Endodermal cell (in vitro differentiated cells): ENCODE measurements around the gene OR6C4. TPM values are rescaled to one million over a fixed set of nuclear protein-coding genes. Genes with fewer than 3 reads are reported as not detected.
"Not testable (repeated sequence)": the region's sequence is repeated elsewhere in the genome, so short reads cannot be mapped to it uniquely, and the experiment has no call there.

Experiments
- DNase-seq: peaks from one replicate; pipeline ENCODE4 v3.0.0-alpha.2; 2017
- H3K27ac ChIP-seq: 2 replicates; pipeline ENCODE4 v1.5.1; 2013; ENCODE audit warnings: mild to moderate bottlenecking, low read depth, low read length, moderate library complexity
- H3K27me3 ChIP-seq: 2 replicates; pipeline ENCODE4 v1.6.1; 2013; ENCODE audit warnings: mild to moderate bottlenecking, low read length, moderate library complexity; ENCODE audit not compliant: insufficient read depth, control insufficient read depth, poor library complexity, severe bottlenecking
- H3K36me3 ChIP-seq: 2 replicates; pipeline ENCODE4 v1.7.0; 2013; ENCODE audit warnings: mild to moderate bottlenecking, low read length, moderate library complexity; ENCODE audit not compliant: control insufficient read depth, insufficient read depth
- H3K4me1 ChIP-seq: one replicate; pipeline ENCODE4 v1.7.0; 2013; ENCODE audit warnings: low read length; ENCODE audit not compliant: control insufficient read depth, insufficient read depth
- H3K4me3 ChIP-seq: 2 replicates; pipeline ENCODE4 v1.5.1; 2013; ENCODE audit warnings: mild to moderate bottlenecking, low read length, moderate library complexity
- H3K9ac ChIP-seq: 2 replicates; pipeline ENCODE4 v1.6.1; 2013; ENCODE audit warnings: mild to moderate bottlenecking, low read length, moderate library complexity; ENCODE audit not compliant: poor library complexity, severe bottlenecking; ENCODE audit errors: extremely low read depth
- H3K9me3 ChIP-seq: 2 replicates; pipeline ENCODE4 v1.6.1; 2013; ENCODE audit warnings: mild to moderate bottlenecking, low read length, moderate library complexity; ENCODE audit not compliant: control insufficient read depth
- H3K27ac Mint-ChIP-seq: 2 replicates; pipeline ENCODE4 v1.8.0; 2020; ENCODE audit warnings: mixed read lengths
- H3K27me3 Mint-ChIP-seq: 2 replicates; pipeline ENCODE4 v1.8.0; 2021; ENCODE audit warnings: mild to moderate bottlenecking, mixed read lengths; ENCODE audit not compliant: insufficient read depth
- H3K36me3 Mint-ChIP-seq: 2 replicates; pipeline ENCODE4 v1.8.0; 2020; ENCODE audit warnings: low read depth, mixed read lengths
- H3K4me1 Mint-ChIP-seq: 2 replicates; pipeline ENCODE4 v1.8.0; 2020; ENCODE audit warnings: mixed read lengths
- H3K4me3 Mint-ChIP-seq: 2 replicates; pipeline ENCODE4 v1.8.0; 2020; ENCODE audit warnings: mild to moderate bottlenecking, moderate library complexity, mixed read lengths
- H3K9me3 Mint-ChIP-seq: 2 replicates; pipeline ENCODE4 v1.8.0; 2020; ENCODE audit warnings: mild to moderate bottlenecking, mixed read lengths
- WGBS, 2 experiments: methylation state at CpG; one replicate each; pipeline versions ENCODE4 v1.1.5 to v1.1.7; 2013; ENCODE audit warnings: missing lambda C conversion rate in 2 of 2, mixed read lengths in 1 of 2; ENCODE audit not compliant: insufficient coverage in 1 of 2, insufficient read length in 1 of 2; 5-methylcytosine and 5-hydroxymethylcytosine counted together
- total RNA-seq, 2 donors: library from RNA; stranded (reverse); fragmentation: NEBNext Ultra II Directional in 1 of 2; extraction: Animal tissue kit (Norgen Biotek cat#: 25700) in 1 of 2; gene quantifications; 2 replicates in 1 of 2; 3 replicates in 1 of 2; pipeline ENCODE4 v1.2.1, GENCODE V29; 2021
- TF ChIP-seq, protein P1 (sequence below): fragments of 200-600 bp; sonication (generic); conservative IDR thresholded peaks from 2 replicates; pipeline ENCODE4 v1.5.0; 2021; ENCODE audit warnings: antibody characterized with exemption, mild to moderate bottlenecking

Gene OR6C4
- total RNA-seq, 2 donors from 2014 or later, result not detected

DNA sequence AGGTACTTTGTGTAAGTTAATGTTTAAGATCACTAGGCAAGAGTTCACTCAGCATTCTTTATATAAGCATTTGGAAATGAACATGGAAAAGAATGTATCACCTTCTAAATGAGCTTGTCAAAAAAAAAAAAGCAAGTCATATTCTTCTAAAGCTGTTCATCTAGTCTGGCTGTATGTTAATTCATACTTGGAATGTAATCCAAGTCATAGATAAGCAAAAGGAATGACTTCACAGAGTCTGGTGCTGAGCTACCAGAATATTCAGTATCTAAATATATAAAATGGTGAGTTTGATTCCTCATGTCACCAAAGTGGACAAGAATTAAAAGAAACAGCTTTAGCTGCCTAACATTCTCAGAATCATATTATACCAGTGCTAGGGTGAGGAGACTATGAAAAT lies 4.9 kb downstream of the OR6C4 start:
- Mint-ChIP-seq H3K9me3 (peaks cover 23% of the 10 kb centered on the region), H3K36me3 (no peaks in the 10 kb centered on the region), H3K27me3 (peaks cover 3% of the 10 kb centered on the region), H3K4me1 (no peaks in the 10 kb centered on the region), H3K27ac (no peak overlapping the region), H3K4me3 (no peak overlapping the region)
- Histone ChIP-seq H3K4me1 (no peaks in the 10 kb centered on the region), H3K4me3 (no peak overlapping the region), H3K36me3 (no peaks in the 10 kb centered on the region), H3K27me3 (no peaks in the 10 kb centered on the region), H3K9ac (no peak overlapping the region), H3K9me3 (peaks cover 18% of the 10 kb centered on the region), H3K27ac (no peak overlapping the region)
- TF ChIP-seq, protein P1, sequence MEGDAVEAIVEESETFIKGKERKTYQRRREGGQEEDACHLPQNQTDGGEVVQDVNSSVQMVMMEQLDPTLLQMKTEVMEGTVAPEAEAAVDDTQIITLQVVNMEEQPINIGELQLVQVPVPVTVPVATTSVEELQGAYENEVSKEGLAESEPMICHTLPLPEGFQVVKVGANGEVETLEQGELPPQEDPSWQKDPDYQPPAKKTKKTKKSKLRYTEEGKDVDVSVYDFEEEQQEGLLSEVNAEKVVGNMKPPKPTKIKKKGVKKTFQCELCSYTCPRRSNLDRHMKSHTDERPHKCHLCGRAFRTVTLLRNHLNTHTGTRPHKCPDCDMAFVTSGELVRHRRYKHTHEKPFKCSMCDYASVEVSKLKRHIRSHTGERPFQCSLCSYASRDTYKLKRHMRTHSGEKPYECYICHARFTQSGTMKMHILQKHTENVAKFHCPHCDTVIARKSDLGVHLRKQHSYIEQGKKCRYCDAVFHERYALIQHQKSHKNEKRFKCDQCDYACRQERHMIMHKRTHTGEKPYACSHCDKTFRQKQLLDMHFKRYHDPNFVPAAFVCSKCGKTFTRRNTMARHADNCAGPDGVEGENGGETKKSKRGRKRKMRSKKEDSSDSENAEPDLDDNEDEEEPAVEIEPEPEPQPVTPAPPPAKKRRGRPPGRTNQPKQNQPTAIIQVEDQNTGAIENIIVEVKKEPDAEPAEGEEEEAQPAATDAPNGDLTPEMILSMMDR, result no peak
- no peak for DNase-seq

DNA sequence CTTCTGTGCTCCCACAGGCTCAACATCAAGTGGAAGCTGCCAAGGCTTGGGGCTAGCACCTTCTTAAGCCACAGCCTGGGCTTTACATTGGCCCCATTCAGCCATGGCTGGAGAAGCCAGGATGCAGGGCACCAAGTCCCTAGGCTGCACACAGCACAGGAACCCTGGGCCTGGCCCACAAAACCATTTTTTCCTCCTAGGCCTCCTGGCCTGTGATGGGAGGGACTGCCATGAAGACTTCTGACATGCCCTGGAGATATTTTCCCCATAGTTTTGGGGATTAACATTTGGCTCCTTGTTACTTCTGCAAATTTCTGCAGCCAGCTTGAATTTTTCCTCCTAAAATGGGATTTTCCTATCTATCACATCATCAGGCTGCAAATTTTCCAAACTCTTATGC lies 20.7 kb downstream of the OR6C4 start:
- H3K27ac Mint-ChIP-seq, H3K9ac ChIP-seq, H3K27ac ChIP-seq, H3K36me3 ChIP-seq, H3K27me3 Mint-ChIP-seq, H3K36me3 Mint-ChIP-seq, H3K4me1 ChIP-seq, H3K4me3 ChIP-seq, H3K4me3 Mint-ChIP-seq, H3K4me1 Mint-ChIP-seq, H3K27me3 ChIP-seq, DNase-seq: not testable (repeated sequence)
- peaks cover 51% of the 10 kb centered on the region for H3K9me3 Mint-ChIP-seq
- H3K9me3 ChIP-seq, result peaks cover 27% of the 10 kb centered on the region

DNA sequence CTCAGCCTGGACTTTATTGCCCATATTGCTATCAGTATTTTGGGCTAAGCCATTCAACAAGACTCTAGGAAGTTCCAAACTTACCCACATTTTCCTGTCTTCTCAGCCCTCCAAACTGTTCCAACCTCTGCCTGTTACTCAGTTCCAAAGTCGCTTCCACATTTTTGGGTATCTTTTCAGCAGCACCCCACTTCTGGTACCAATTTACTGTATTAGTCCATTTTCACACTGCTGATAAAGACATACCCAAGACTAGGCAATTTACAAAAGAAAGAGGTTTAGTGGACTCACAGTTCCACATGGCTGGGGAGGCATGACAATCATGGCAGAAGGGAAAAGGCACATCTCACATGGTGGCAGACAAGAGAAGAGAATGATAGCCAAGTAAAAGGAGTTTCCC lies 21.3 kb downstream of the OR6C4 start:
- not testable (repeated sequence) for H3K4me3 Mint-ChIP-seq, H3K9ac ChIP-seq, H3K4me1 Mint-ChIP-seq, H3K36me3 ChIP-seq, H3K27ac ChIP-seq, H3K4me1 ChIP-seq, H3K36me3 Mint-ChIP-seq, H3K27ac Mint-ChIP-seq, H3K4me3 ChIP-seq, H3K27me3 ChIP-seq, DNase-seq, H3K27me3 Mint-ChIP-seq
- peaks cover 27% of the 10 kb centered on the region for H3K9me3 ChIP-seq
- 63 to 86% methylated on average over 1 of the region's 1 CpG for WGBS, 2 experiments
- peaks cover 48% of the 10 kb centered on the region for H3K9me3 Mint-ChIP-seq

DNA sequence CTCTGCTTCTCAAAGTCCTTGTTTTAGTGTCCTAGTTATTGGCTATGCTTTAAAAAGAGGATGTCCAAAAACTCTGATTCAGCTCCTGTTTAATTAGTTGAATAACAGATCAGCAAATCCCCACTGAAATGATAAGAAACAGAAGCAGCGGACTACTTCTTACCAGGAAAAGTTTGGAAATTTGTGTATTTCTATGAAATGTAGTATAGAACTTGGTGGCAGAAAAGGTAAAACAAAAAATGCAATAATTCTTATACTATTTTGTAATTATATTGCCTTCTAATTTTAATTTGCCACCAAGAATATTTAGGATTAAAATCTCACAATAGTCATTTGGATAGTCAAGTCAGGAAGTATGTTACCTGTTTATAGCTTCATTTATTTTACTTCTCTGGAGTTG lies 22.8 kb downstream of the OR6C4 start, which contains the start of gene OR2AP1:
OR2AP1 (plus strand) TSS at position 301 of the 400 bp plus-strand sequence. CDS start 1,947 bp downstream, outside the sequence.
- DNase-seq, result no peak
- Mint-ChIP-seq H3K9me3 (peaks cover 45% of the 10 kb centered on the region), H3K36me3 (peaks cover 2% of the 10 kb centered on the region), H3K27ac (no peak within 1 kb of the TSS), H3K27me3 (peaks cover 6% of the 10 kb centered on the region), H3K4me3 (no peak within 1 kb of the TSS), H3K4me1 (no peaks in the 10 kb centered on the region)
- Histone ChIP-seq H3K36me3 (no peaks in the 10 kb centered on the region), H3K9ac (no peak within 1 kb of the TSS), H3K9me3 (peaks cover 27% of the 10 kb centered on the region), H3K27ac (no peak within 1 kb of the TSS), H3K4me3 (no peak within 1 kb of the TSS), H3K4me1 (no peaks in the 10 kb centered on the region), H3K27me3 (no peaks in the 10 kb centered on the region)
- 80% methylated on average over 1 of the region's 1 CpG; no CpG with 5 or more reads in 1 of the 2 experiments for WGBS, 2 experiments
- TF ChIP-seq, protein P1, result no peak
